Prostate gland (tissue), 2 donors: ENCODE measurements around the gene TLL1. TPM values are rescaled to one million over a fixed set of nuclear protein-coding genes. Genes with fewer than 3 reads are reported as not detected.

Source experiments
- DNase-seq: peaks from one replicate; pipeline ENCODE4 v3.0.0-alpha.2; 2019; ENCODE audit warnings: low spot score
- H3K27ac ChIP-seq, 2 donors: fragments of 200-600 bp; sonication (generic); 2 replicates each; pipeline ENCODE4 v1.5.1; 2017 to 2019
- H3K27me3 ChIP-seq: fragments of 200-600 bp; sonication (generic); replicated peaks from 2 replicates; pipeline ENCODE4 v1.5.1; 2019; ENCODE audit not compliant: insufficient read depth
- H3K36me3 ChIP-seq, 2 donors: fragments of 200-600 bp; sonication (generic); 1 replicate in 1 of 2; 2 replicates in 1 of 2; pipeline versions ENCODE4 v1.5.1 to v1.8.1; 2017 to 2019
- H3K4me1 ChIP-seq: fragments of 200-600 bp; sonication (generic); replicated peaks from 2 replicates; pipeline ENCODE4 v1.5.1; 2019
- H3K4me3 ChIP-seq, 2 donors: fragments of 200-600 bp; sonication (generic); 2 replicates each; pipeline ENCODE4 v1.5.1; 2017 to 2019
- H3K9me3 ChIP-seq: fragments of 200-600 bp; sonication (generic); 2 replicates; pipeline ENCODE4 v1.5.1; 2017
- CTCF ChIP-seq, 4 experiments: fragments of 200-600 bp in 2 of 4; fragments of 450-650 bp in 2 of 4; sonication (generic) in 2 of 4; IDR thresholded peaks; 1 replicate in 3 of 4; 2 replicates in 1 of 4; pipeline ENCODE4 v1.5.1; 2016 to 2019; ENCODE audit warnings: antibody characterized with exemption in 4 of 4, mild to moderate bottlenecking in 2 of 4, moderate library complexity in 2 of 4
- POLR2A ChIP-seq: fragments of 450-650 bp; IDR thresholded peaks from one replicate; pipeline ENCODE4 v1.6.1; 2016; ENCODE audit warnings: antibody characterized with exemption, mild to moderate bottlenecking
- POLR2AphosphoS5 ChIP-seq: sonication (generic); formaldehyde crosslinking; IDR thresholded peaks from one replicate; pipeline ENCODE4 v1.6.1; 2017; ENCODE audit warnings: antibody characterized with exemption
- WGBS: methylation state at CpG from one replicate; pipeline ENCODE4 v1.1.5; 2018; 5-methylcytosine and 5-hydroxymethylcytosine counted together
- intact Hi-C: fragments of 100-400 bp; cut with DNase I; formaldehyde crosslinking; loops from one replicate; pipeline ENCODE4 v1.14.2; 2022
- total RNA-seq, 2 donors: library from RNA; depleted of rRNA; stranded (reverse); fragments of >200 nt; gene quantifications; one replicate each; pipeline ENCODE4 v1.1.0, GENCODE V29; 2016

TLL1 gene
- total RNA-seq, 2 donors from 2014 or later, result 1.5 to 4.1 TPM

DNA sequence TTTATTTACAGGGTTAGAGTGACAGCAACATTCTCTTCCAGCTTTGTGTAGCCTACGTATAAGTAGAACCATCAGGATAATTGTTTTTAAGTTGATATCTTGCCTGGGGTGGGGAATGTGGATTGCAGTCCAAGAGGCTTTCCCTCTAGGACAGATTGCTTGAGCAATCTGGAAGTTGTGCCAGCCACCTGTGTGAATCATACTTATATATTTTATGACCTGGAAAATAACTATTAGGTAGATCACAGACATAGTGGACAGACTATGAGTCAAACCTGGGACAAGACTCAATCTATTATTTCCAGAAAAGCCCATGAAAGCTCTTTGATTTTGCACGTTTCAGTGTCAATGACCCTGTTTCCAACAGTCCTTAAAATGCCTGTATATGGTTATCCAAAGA is 98.9 kb downstream of the TLL1 start:
- H3K27me3 ChIP-seq, result no peaks in the 10 kb centered on the region
- H3K4me3 ChIP-seq, result no peak overlapping the region
- H3K4me1 ChIP-seq, result no peaks in the 10 kb centered on the region
- TF ChIP-seq CTCF (IDR thresholded peaks at IDR 0.05) (no peak), POLR2A (no peak), POLR2AphosphoS5 (no peak)
- no peak overlapping the region for H3K27ac ChIP-seq
- DNase-seq, result no peak
- H3K36me3 ChIP-seq, result no peaks in the 10 kb centered on the region
- 28% methylated on average over 2 of the region's 2 CpGs for WGBS
- intact Hi-C loops, result no loop called here
- H3K9me3 ChIP-seq, result no peaks in the 10 kb centered on the region

- Histone ChIP-seq H3K27ac (no peak overlapping the region), H3K36me3 (no peaks in the 10 kb centered on the region), H3K27me3 (no peaks in the 10 kb centered on the region), H3K4me1 (no peaks in the 10 kb centered on the region), H3K9me3 (no peaks in the 10 kb centered on the region), H3K4me3 (no peak overlapping the region)
- WGBS, result 68% methylated on average over 1 of the region's 1 CpG
- DNase-seq, result no peak
- intact Hi-C loops, result no loop called here
- no peak for TF ChIP-seq POLR2AphosphoS5
- TF ChIP-seq CTCF (IDR thresholded peaks at IDR 0.05), result no peak
- TF ChIP-seq POLR2A, result no peak
Measured at GRCh38 chr4:165972747-165973146, 99.7 kb downstream of the TLL1 start.

- Histone ChIP-seq H3K27ac (no peak overlapping the region), H3K9me3 (no peaks in the 10 kb centered on the region), H3K4me1 (no peaks in the 10 kb centered on the region), H3K4me3 (no peak overlapping the region), H3K27me3 (no peaks in the 10 kb centered on the region), H3K36me3 (no peaks in the 10 kb centered on the region)
- WGBS, result 72% methylated on average over 3 of the region's 3 CpGs
- intact Hi-C loops, result no loop called here
- TF ChIP-seq CTCF (IDR thresholded peaks at IDR 0.05) (no peak), POLR2A (no peak), POLR2AphosphoS5 (no peak)
- no peak for DNase-seq
Measured at GRCh38 chr4:165982934-165983333, 109.9 kb downstream of the TLL1 start.

GRCh38 chr4:165986956-165987698 is 114.1 kb downstream of the TLL1 start:
- H3K27ac ChIP-seq, result no peak overlapping the region
- intact Hi-C loops, result no loop called here
- H3K4me3 ChIP-seq, result no peak overlapping the region
- no peaks in the 10 kb centered on the region for H3K27me3 ChIP-seq
- no peaks in the 10 kb centered on the region for H3K36me3 ChIP-seq
- WGBS, result 39% methylated on average over 5 of the region's 5 CpGs
- no peaks in the 10 kb centered on the region for H3K9me3 ChIP-seq
- no peak for DNase-seq
- no peaks in the 10 kb centered on the region for H3K4me1 ChIP-seq
- TF ChIP-seq POLR2AphosphoS5 (no peak), POLR2A (no peak), CTCF (IDR thresholded peaks at IDR 0.05) (no peak)
